ENCODE measurements around the gene VAV3.

VAV3 gene

DNA sequence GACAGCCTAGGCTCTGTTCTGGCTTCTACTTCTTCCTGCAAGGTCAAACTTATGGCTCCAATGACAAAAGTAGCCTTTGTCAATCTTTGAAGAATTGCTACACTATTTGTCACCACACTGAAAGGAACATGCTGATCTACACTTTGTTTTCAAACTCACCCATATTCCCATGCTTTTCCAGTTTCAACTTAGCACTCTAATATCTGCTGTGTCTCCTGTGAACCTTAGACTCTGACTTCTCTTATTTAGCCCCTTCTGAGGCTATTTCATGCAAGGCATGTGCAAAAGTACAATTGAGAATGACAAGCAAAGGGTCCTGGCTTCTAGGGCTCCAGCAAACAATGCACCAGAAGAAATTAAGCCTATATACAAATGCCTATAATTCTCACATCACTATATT is 374.9 kb downstream of the VAV3 start:
- DNase-seq (ENCODE audit: low read depth in 2 of 2): no peak

GRCh38 chr1:107588321-107588720 is 376.7 kb downstream of the VAV3 start:
- DNase-seq (ENCODE audit: low read depth in 2 of 2): no peak

DNA sequence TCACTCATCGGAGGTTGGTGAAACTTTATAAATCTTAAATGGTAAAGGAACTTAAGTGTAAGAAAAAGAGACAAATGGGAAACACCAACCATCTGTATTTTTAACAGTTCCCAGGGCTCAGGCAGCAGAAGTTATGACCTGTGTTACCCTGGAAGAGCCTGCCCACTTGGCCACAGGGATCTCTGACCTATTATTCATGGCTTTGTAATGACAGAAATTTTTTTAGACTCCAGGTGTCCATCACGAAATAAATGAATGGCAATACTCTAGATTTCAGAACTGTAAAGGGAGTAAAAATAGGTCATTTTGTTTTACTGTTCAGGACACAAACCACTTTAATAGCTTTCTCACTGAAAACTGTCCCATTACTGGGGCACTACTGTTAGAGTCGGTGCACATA is 389.8 kb downstream of the VAV3 start:
- no peak for DNase-seq (ENCODE audit: low read depth in 2 of 2)

GRCh38 chr1:107574044-107574443 is 390.9 kb downstream of the VAV3 start:
- DNase-seq (ENCODE audit: low read depth in 2 of 2): no peak

- no peak for DNase-seq (ENCODE audit: low read depth in 2 of 2)
Measured at GRCh38 chr1:107572674-107573211, 392.2 kb downstream of the VAV3 start.

- DNase-seq (ENCODE audit: low read depth in 2 of 2): no peak
Measured at GRCh38 chr1:107570768-107571167, 394.2 kb downstream of the VAV3 start.

- DNase-seq (ENCODE audit: low read depth in 2 of 2): no peak
Measured at GRCh38 chr1:107563441-107563840, 401.5 kb downstream of the VAV3 start.

GRCh38 chr1:107559881-107560280 is 405.1 kb downstream of the VAV3 start:
- DNase-seq (ENCODE audit: low read depth in 2 of 2): no peak

DNA sequence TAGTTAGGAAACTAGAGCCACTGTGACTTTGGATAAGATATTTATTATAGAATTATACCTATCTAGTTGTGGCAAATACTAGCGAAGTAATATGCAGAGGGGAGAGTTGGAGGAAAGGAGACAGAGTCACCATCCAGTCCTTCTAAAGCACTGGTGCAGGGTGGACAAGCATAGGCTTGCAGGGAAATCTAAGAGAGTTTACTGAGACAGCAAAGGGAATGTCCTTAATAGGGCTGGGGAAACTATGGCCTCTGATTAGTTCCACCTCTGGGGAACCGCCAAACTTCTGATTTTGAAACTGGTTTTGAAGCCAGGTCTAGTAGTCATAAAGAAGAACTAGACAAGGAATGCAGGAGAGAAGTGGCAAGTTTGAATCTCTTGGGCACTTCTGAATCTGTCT is 407.9 kb downstream of the VAV3 start:
- no peak for DNase-seq (ENCODE audit: low read depth in 2 of 2)

GRCh38 chr1:107555578-107555977 is 409.4 kb downstream of the VAV3 start:
- DNase-seq (ENCODE audit: low read depth in 2 of 2): no peak

- DNase-seq (ENCODE audit: low read depth in 2 of 2): no peak
Measured at GRCh38 chr1:107552781-107553180, 412.2 kb downstream of the VAV3 start.

DNA sequence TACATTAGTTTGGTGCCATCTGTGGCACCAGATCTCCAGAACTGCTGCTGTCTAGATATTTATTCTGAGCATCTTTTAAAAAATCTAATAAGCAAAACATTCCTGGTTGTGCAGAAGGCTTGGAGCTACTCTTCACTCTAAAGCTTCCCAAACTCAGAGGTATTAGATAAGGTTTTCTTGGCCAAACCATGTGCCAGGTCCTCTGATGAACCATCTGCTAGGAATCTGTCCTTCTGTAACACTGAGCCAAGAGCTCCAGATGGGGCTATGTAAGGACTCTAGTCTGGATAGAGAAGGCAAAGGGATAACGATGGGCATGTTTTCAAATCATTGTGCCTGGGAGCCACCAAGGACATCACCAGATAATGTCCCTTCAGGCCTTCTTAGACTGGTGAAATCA is 413.5 kb downstream of the VAV3 start:
- DNase-seq (ENCODE audit: low read depth in 2 of 2): no peak

- no peak for DNase-seq (ENCODE audit: low read depth in 2 of 2)
Measured at GRCh38 chr1:107550358-107550757, 414.6 kb downstream of the VAV3 start.

DNA sequence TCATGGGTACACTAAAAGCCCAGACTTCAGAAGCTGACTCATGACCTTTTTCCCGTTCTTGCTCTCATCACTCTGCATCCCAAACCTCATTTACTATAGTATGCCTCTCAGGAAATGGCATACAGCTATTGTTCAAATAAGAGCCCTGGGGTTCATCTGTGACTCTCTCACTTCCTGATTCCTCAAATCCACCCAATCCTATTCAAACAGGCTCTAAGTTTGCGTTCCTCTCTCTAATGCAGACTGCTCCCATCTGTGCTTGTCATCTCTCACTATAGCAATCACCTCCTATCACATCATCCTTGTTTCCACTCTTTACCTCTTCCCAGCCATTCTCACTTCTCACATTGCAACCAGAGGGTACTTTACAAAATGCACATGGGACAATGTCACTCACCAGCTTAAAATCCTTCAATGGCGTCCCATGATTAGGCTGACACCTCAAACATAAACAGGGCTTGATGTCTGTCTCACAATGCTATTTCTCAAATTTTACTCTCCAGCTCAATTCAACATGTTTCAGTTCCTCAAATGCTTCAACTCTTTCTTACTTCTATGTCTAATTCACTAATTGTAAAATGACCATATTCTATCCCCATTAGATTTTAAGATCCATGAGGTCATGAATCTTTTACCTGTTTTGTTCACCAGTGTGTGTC is 415.7 kb downstream of the VAV3 start:
- no peak for DNase-seq (ENCODE audit: low read depth in 2 of 2)

GRCh38 chr1:107548276-107548675 is 416.7 kb downstream of the VAV3 start:
- no peak for DNase-seq (ENCODE audit: low read depth in 2 of 2)

DNA sequence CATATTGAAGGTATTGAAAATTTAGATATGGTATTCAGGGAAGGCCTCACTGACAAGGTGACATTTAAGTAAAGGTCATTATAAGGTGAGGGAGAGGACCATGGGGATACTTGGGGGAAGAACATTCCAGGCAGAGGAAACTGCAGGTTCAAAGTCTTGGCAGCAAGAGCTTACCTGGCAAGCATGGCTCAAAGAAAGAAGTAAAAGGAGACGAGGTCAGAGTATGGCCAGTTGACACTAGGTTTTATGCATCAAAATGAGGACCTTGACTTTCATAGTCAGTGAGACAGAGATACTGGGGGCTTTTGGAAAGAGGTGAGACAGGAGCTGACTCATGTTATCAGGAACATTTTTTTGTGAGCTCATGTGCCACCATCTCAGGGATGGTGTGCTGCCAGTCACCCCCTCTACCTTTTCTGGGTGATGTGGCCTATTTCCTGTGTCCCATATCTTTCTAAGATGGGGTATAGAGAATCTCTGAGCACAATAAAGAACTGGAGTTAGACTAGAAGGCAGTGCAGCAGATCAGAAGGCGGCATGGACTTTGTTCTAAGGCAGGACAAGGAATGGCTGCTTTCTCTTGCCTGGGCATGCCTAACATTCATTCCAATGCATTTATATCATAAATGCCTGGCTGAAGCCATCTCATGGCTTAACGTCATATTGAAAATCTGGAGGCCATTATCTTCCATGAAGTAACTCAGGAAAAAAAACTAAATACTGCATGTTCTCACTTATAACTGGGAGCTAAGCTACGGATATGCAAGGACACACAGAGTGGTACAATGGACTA is 417.4 kb downstream of the VAV3 start:
- DNase-seq (ENCODE audit: low read depth in 2 of 2): no peak

GRCh38 chr1:107546576-107546975 is 418.4 kb downstream of the VAV3 start:
- DNase-seq (ENCODE audit: low read depth in 2 of 2): no peak

DNA sequence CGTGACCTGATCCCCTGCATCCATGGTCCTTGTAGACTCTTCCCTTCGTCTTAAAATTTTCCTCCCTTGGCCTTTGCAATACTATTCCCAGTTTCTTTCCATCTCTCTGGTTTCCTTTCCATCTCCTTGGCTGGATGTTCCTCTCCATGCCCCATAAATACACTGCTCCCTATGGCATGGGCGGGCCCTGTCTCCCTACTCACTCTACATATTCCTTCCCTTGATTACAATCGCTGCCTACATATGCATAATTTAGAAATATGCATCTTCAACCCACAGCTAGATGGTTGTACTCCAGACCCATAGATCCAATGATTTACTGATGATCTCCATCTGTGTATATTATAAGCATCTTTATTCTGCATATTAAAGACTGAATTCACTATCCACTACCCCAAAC is 419.1 kb downstream of the VAV3 start:
- DNase-seq (ENCODE audit: low read depth in 2 of 2): no peak

DNA sequence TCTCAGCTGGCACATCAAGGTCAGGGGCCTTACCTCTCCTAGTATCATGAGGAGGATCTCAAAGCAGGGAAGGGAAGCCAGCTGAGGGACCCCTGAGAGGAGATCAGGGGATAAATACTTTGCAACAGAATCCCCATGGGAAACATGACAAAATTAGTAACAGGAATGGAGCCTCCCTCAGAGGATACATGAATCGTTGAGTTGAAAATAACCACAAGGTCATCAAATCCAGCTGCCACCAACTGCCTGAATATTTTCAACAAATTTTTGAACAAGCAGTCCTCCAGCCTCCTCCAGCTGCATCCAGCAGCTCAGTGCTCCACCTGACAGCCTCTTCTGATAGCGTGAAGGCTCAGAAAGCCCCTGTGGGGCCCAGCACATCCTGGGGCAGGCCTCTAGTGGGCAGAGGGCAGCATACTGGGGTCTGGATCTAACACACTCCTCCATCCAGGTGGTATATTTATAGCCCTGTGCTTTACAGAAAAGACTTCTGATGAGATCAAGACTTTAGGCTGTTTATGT is 419.9 kb downstream of the VAV3 start:
- no peak for DNase-seq (ENCODE audit: low read depth in 2 of 2)

GRCh38 chr1:107544285-107544684 is 420.7 kb downstream of the VAV3 start:
- no peak for DNase-seq (ENCODE audit: low read depth in 2 of 2)

DNA sequence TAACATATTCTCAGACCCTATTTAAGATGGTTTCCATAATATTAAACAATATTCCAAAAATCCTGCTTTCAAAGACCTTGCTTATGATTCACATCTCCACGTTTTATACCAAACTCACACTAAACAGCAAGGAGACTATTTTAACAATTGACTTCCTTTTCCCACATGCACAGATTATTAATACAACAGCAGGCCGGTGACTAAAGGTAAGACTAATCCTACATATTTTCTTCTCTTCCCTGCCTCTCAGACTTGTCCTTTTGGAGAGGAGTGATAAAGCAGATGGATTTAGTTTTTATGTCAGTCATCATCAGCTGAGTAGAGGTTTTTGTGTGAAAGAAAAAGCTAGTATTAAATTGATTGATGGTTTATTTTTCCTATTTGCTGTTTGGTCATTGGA is 423.6 kb downstream of the VAV3 start:
- DNase-seq (ENCODE audit: low read depth in 2 of 2): no peak

GRCh38 chr1:107538502-107538901 is 426.5 kb downstream of the VAV3 start:
- DNase-seq (ENCODE audit: low read depth in 2 of 2): no peak

- no peak for DNase-seq (ENCODE audit: low read depth in 2 of 2)
Measured at GRCh38 chr1:107536266-107536665, 428.7 kb downstream of the VAV3 start.

All from stimulated activated CD8-positive, alpha-beta memory T cell treated with anti-CD3 and anti-CD28 coated beads, Interleukin-2, amount 100 ng/mL, for 1 hour (primary cell).